GM18526 (cell line): ENCODE data around the gene CDC37L1.
A peak's percentile ranks its signal among the peaks of the same experiment; 100 is the strongest.

ENCODE experiments used
- POLR2A ChIP-seq: IDR thresholded peaks from 3 replicates; pipeline ENCODE4 v1.6.1; 2011; ENCODE audit not compliant: insufficient read length; ENCODE audit errors: extremely low read depth

CDC37L1 gene

GRCh38 chr9:4679268-4680172 lies at the start of gene CDC37L1:
TSS of gene CDC37L1 (plus strand) at chr9:4679569. CDS start at chr9:4679768, 199 bp downstream.
- TF ChIP-seq POLR2A, result peak; percentile 98

- TF ChIP-seq POLR2A, result no peak
Measured at GRCh38 chr9:4630836-4631235, 48.5 kb upstream of the CDC37L1 start.

- TF ChIP-seq POLR2A, result no peak
Measured at GRCh38 chr9:4638968-4639367, 40.4 kb upstream of the CDC37L1 start.

GRCh38 chr9:4639420-4639819 lies 39.9 kb upstream of the CDC37L1 start:
- no peak for TF ChIP-seq POLR2A

- TF ChIP-seq POLR2A, result no peak
Measured at GRCh38 chr9:4640027-4640426, 39.3 kb upstream of the CDC37L1 start.

- no peak for TF ChIP-seq POLR2A
Measured at GRCh38 chr9:4642351-4642750, 37.0 kb upstream of the CDC37L1 start.

GRCh38 chr9:4654084-4654483 lies 25.3 kb upstream of the CDC37L1 start:
- TF ChIP-seq POLR2A, result no peak

GRCh38 chr9:4654538-4654937 lies 24.8 kb upstream of the CDC37L1 start:
- no peak for TF ChIP-seq POLR2A

GRCh38 chr9:4656621-4657020 lies 22.7 kb upstream of the CDC37L1 start:
- TF ChIP-seq POLR2A, result no peak

- no peak for TF ChIP-seq POLR2A
Measured at GRCh38 chr9:4657426-4658159, 21.8 kb upstream of the CDC37L1 start.

GRCh38 chr9:4661165-4661564 lies 18.2 kb upstream of the CDC37L1 start:
- TF ChIP-seq POLR2A, result no peak

- no peak for TF ChIP-seq POLR2A
Measured at GRCh38 chr9:4661611-4662010, 17.8 kb upstream of the CDC37L1 start.

GRCh38 chr9:4662108-4662988 lies 17.0 kb upstream of the CDC37L1 start, which contains the start of gene PLPP6:
TSS of gene PLPP6 (plus strand) at chr9:4662294. CDS start at chr9:4662376, 82 bp downstream.
- peak; percentile 88 for TF ChIP-seq POLR2A

- TF ChIP-seq POLR2A, result no peak
Measured at GRCh38 chr9:4662989-4663792, 16.2 kb upstream of the CDC37L1 start.
